NB4 (cell line): Measurements from ENCODE around the gene TMEM207.

Experiments used
- DNase-seq: peaks from one replicate; pipeline ENCODE4 v3.0.0; 2010; ENCODE audit warnings: low read depth
- H3K4me3 ChIP-seq: one replicate; pipeline ENCODE4 v1.5.1; 2011; ENCODE audit warnings: mild to moderate bottlenecking, low read depth, low read length, moderate library complexity
- MYC ChIP-seq: IDR thresholded peaks from 2 replicates; pipeline ENCODE4 v1.6.1; 2011; ENCODE audit warnings: low read depth, low read length
- POLR2A ChIP-seq: IDR thresholded peaks from 2 replicates; pipeline ENCODE4 v1.6.1; 2011; ENCODE audit warnings: mild to moderate bottlenecking; ENCODE audit not compliant: insufficient read length; ENCODE audit errors: extremely low read depth
- TF ChIP-seq, protein P1 (sequence below): IDR thresholded peaks from one replicate; pipeline ENCODE4 v1.5.1; 2012; ENCODE audit warnings: low read depth, low read length
- TF ChIP-seq, protein P2 (sequence below): IDR thresholded peaks from 2 replicates; pipeline ENCODE4 v1.6.1; 2011; ENCODE audit warnings: low read depth, low read length

TMEM207 gene

DNA sequence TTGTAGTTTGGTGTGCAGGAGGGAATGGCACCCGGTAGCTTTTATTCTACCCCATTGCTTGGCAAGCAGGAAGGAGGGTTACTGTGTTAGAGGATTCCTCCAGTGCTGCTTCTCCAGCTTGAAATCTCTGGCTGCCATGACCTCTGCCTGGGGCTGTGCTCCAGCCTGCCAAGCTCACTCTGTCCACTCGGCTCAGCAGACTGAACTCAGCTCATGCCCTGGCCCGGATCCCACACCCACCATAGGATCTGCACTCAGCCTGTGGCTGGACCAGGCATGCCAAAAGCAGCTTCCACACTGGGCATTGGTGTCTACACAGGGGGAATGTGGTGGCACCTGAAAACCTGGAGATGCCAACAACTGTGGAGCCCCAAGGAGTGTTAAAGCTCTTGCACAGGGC, 35.4 kb downstream of the TMEM207 start:
- TF ChIP-seq, protein P1, sequence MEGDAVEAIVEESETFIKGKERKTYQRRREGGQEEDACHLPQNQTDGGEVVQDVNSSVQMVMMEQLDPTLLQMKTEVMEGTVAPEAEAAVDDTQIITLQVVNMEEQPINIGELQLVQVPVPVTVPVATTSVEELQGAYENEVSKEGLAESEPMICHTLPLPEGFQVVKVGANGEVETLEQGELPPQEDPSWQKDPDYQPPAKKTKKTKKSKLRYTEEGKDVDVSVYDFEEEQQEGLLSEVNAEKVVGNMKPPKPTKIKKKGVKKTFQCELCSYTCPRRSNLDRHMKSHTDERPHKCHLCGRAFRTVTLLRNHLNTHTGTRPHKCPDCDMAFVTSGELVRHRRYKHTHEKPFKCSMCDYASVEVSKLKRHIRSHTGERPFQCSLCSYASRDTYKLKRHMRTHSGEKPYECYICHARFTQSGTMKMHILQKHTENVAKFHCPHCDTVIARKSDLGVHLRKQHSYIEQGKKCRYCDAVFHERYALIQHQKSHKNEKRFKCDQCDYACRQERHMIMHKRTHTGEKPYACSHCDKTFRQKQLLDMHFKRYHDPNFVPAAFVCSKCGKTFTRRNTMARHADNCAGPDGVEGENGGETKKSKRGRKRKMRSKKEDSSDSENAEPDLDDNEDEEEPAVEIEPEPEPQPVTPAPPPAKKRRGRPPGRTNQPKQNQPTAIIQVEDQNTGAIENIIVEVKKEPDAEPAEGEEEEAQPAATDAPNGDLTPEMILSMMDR = no peak
- TF ChIP-seq MYC = no peak
- TF ChIP-seq, protein P2, sequence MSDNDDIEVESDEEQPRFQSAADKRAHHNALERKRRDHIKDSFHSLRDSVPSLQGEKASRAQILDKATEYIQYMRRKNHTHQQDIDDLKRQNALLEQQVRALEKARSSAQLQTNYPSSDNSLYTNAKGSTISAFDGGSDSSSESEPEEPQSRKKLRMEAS = no peak
- TF ChIP-seq POLR2A = no peak
- DNase-seq = no peak
- no peak overlapping the region for H3K4me3 ChIP-seq

DNA sequence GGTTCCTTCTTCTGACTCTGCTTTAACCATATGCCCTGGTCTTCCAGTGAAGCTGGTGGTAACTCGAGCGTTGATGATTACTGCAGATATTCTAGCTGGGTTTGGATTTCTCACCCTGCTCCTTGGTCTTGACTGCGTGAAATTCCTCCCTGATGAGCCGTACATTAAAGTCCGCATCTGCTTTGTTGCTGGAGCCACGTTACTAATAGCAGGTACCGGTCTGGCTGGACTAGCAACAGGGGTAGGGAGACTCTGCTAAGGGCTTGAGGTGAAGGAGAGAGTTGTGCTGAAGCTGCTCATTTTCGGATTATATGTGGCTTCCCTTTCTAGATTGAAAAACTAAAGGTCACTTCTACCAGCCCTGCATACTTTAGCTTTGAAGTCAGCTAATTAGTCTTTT, 45.0 kb downstream of the TMEM207 start:
- no peak for DNase-seq
- no peak overlapping the region for H3K4me3 ChIP-seq
- no peak for TF ChIP-seq MYC
- no peak for TF ChIP-seq POLR2A
- TF ChIP-seq, protein P2 = no peak
- TF ChIP-seq, protein P1 = no peak

DNA sequence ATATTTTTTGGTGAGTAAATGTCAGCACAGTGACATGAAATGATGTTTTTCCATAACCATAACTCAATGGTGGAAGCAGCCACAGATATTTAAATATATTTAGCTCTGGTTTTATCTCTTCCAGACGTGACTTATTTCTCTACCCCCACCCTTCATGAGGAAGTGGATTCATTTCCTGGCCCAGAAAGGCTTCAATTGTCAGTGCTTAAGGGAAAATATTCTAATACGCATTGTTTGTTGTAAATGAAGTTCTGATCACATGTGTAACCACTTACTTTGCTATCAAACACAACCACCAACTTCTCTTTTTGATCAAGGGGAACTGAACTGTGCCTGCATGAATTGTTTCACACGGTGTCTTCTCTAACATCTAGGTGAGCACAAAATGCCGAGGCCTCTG, 47.7 kb downstream of the TMEM207 start:
- no peak overlapping the region for H3K4me3 ChIP-seq
- no peak for DNase-seq
- TF ChIP-seq, protein P2 = no peak
- TF ChIP-seq, protein P1 = no peak
- TF ChIP-seq MYC (no peak), POLR2A (no peak)

DNA sequence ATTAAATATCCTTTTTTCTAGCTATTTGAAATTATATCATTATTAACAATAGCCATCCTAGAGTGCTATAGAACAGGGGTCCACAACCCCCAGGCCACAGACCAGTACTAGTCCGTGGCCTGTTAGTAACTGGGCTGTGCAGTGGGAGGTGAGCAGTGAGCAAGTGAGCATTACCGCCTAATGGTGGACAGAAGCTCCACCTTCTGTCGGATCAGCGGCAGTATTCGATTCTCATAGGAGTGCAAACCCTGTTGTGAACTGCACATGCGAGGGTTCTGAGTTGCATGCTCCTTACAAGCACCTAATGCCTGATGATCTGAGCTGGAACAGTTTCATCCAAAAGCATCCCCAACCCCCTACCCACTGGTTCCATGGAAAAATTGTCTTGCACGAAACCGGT, 50.0 kb downstream of the TMEM207 start:
- TF ChIP-seq, protein P2 = no peak
- TF ChIP-seq POLR2A (no peak), MYC (no peak)
- TF ChIP-seq, protein P1 = no peak
- no peak for DNase-seq
- no peak overlapping the region for H3K4me3 ChIP-seq

DNA sequence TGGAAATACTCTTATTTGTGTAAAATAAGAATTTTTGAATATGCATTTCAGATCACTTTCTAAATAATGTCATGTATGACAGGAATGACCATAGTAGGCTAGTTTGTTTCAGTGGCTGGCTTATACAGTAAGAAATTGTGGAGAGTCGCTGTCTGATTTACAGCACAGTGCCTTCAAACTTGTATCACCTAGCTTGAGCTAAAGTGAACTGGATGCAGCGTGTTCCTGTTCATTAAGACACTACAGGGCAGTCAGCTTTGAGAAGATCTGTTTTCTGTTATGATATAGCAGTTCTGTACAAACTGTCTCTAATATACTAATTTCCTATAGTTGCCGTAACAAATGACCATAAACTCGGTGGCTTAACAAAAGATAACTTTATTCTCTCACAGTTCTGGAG, 51.8 kb downstream of the TMEM207 start:
- TF ChIP-seq MYC (no peak), POLR2A (no peak)
- TF ChIP-seq, protein P2 = no peak
- TF ChIP-seq, protein P1 = no peak

DNA sequence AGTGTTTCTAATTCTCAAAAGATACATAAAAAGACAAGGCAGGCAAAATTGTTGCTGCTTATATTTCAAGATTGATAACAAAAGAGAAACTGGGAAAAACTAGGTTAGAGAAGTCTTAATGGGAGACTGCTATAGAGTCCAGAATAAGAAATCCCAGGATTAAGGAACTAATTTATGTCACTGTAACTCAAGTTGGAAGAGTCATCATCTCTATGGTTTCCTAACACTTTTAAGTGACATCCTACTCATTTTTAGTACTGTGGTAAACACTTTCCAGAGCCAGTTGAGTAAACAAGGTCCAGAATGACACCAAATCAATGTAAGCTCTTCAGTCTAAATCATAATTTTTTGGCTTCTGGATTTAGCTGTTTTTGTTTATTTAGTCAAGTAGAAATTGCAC, 53.7 kb downstream of the TMEM207 start:
- TF ChIP-seq, protein P2 = no peak
- no peak for TF ChIP-seq POLR2A
- TF ChIP-seq MYC = no peak
- TF ChIP-seq, protein P1 = no peak
- DNase-seq = no peak

More for the DNA sequence above, 51.8 kb downstream of the TMEM207 start:
- no peak overlapping the region for H3K4me3 ChIP-seq
- DNase-seq = no peak

More for the DNA sequence above, 53.7 kb downstream of the TMEM207 start:
- no peak overlapping the region for H3K4me3 ChIP-seq
